ENCODE measurements around the gene SPINK7. TPM values are rescaled to one million over a fixed set of nuclear protein-coding genes. Genes with fewer than 3 reads are reported as not detected.

The SPINK7 gene
- total RNA-seq, 1 donor from 2014 or later = not detected

- no peak for DNase-seq (ENCODE audit: low read depth in 2 of 2)
These were observed 31.6 kb downstream of the SPINK7 start for GRCh38 chr5:148343603-148344487.

- DNase-seq (ENCODE audit: low read depth in 2 of 2) = no peak
These were observed 35.5 kb downstream of the SPINK7 start for GRCh38 chr5:148347706-148348105.

DNA sequence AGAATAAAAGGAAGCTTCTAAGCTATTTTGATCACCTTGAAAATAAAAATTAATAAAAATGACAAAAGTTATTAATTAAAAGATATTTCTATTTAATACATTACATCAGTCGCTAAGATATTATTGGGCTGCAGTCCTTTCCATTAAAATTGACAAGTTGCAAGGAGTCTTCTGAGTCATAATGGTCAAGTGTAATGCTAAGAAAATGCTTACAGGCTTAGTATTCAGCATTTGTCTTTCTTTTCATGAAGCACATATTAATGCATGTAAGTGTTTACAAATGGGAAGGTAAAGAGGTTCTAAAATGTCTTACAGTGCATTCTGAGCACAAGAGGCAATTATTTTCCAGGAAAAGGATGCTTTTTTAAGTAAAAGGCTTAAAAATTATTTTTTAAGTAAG, 40.5 kb downstream of the SPINK7 start:
- no peak for DNase-seq (ENCODE audit: low read depth in 2 of 2)

DNA sequence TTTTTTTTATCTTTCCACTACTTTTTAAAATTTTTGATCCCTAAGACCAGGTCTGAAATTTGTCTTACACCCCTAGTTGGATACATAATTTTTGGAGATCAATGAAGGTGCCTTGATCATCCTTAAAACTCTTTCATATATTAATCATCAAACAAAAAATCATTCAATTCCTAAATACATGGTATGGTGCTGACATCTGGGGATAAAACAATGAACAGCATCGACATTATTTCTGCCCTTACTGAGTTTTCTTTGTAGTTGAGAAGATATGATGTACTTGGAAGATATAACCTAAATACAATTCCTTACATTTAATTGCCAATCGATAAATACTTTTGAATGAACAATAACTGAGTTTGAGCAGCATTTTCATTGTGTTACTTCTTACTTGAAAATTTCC, 41.4 kb downstream of the SPINK7 start:
- DNase-seq (ENCODE audit: low read depth in 2 of 2) = no peak

DNA sequence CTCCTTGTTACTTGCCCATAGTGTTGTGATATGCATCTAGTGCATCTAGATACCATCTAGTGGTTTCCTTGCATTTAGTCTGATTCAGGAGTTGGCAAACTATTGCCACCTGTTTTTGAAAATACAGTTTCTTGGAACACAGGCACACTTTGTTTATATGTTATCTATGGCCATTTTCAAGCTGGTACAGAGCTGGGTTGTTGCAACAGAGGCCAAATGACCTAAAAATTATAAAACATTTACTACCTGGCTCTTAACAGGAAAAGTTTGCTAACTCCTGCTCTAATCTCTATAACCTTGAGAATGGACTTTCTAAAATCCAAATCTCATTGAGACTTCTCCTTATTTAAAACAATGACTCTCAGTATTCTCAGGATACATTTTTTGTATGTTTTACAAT, 52.1 kb downstream of the SPINK7 start:
- no peak for DNase-seq (ENCODE audit: low read depth in 2 of 2)

Other genes starting within 250 kb of the SPINK7 start
- 0.22 TPM in 1 of 2 replicates, not detected in the other for gene SPINK5, start 248.4 kb upstream of the SPINK7 start, total RNA-seq
- gene SPINK14, start 143.9 kb upstream of the SPINK7 start, total RNA-seq = not detected in 2 replicates
- not detected in 2 replicates for gene SPINK6, start 109.4 kb upstream of the SPINK7 start, total RNA-seq
- gene MARCOL, start 73.9 kb upstream of the SPINK7 start, total RNA-seq = not detected in 2 replicates
- gene SPINK13, start 43.6 kb upstream of the SPINK7 start, total RNA-seq = not detected in 2 replicates
- gene SPINK9, start 23.1 kb downstream of the SPINK7 start, total RNA-seq = not detected in 2 replicates
- gene FBXO38, start 71.5 kb downstream of the SPINK7 start, total RNA-seq = 33.1 and 55.2 TPM in 2 replicates